DMS 273 (cell line): ENCODE data around the gene MAPK4.
A peak's percentile ranks its signal among the peaks of the same experiment; 100 is the strongest.
"Not testable (repeated sequence)": the region's sequence is repeated elsewhere in the genome, so short reads cannot be mapped to it uniquely, and the experiment has no call there.

Experiments used
- DNase-seq: peaks from one replicate; lab custom pipeline; 2025; ENCODE audit not compliant: unreplicated experiment; lab: John Stamatoyannopoulos, UW

MAPK4 gene

GRCh38 chr18:50559752-50560680 is at the start of gene MAPK4:
Gene MAPK4 (plus strand): TSS chr18:50560087. CDS start chr18:50663959, 103,872 bp downstream.
- peak; percentile 80 for DNase-seq

- not testable (repeated sequence) for DNase-seq
Measured at GRCh38 chr18:50517277-50517676, 42.6 kb upstream of the MAPK4 start.

GRCh38 chr18:50518787-50519546 is 40.9 kb upstream of the MAPK4 start:
- DNase-seq: no peak

- DNase-seq: no peak
Measured at GRCh38 chr18:50523165-50523564, 36.7 kb upstream of the MAPK4 start.

- peak; percentile 17 for DNase-seq
Measured at GRCh38 chr18:50527636-50528307, 32.1 kb upstream of the MAPK4 start.

- DNase-seq: no peak
Measured at GRCh38 chr18:50528806-50529205, 31.1 kb upstream of the MAPK4 start.

- not testable (repeated sequence) for DNase-seq
Measured at GRCh38 chr18:50533822-50534221, 26.1 kb upstream of the MAPK4 start.

GRCh38 chr18:50544476-50544875 is 15.4 kb upstream of the MAPK4 start:
- DNase-seq: not testable (repeated sequence)

GRCh38 chr18:50545936-50546335 is 14.0 kb upstream of the MAPK4 start:
- no peak for DNase-seq

- no peak for DNase-seq
Measured at GRCh38 chr18:50548160-50548559, 11.7 kb upstream of the MAPK4 start.

GRCh38 chr18:50551651-50552050 is 8.2 kb upstream of the MAPK4 start:
- not testable (repeated sequence) for DNase-seq

- DNase-seq: no peak
Measured at GRCh38 chr18:50558157-50558556, 1.7 kb upstream of the MAPK4 start.

GRCh38 chr18:50558948-50559751 is 737 bp upstream of the MAPK4 start:
- no peak for DNase-seq

GRCh38 chr18:50560681-50561629 is 1.1 kb downstream of the MAPK4 start:
- peak; percentile 50 for DNase-seq

- DNase-seq: not testable (repeated sequence)
Measured at GRCh38 chr18:50562258-50562657, 2.4 kb downstream of the MAPK4 start.

GRCh38 chr18:50562686-50563085 is 2.8 kb downstream of the MAPK4 start:
- no peak for DNase-seq

GRCh38 chr18:50563376-50563775 is 3.5 kb downstream of the MAPK4 start:
- DNase-seq: no peak

GRCh38 chr18:50569930-50570329 is 10.0 kb downstream of the MAPK4 start:
- DNase-seq: peak; percentile 17

- no peak for DNase-seq
Measured at GRCh38 chr18:50571606-50572005, 11.7 kb downstream of the MAPK4 start.
